Uterus (tissue), 4 donors: Measurements from ENCODE around the gene KATNIP. TPM values are rescaled to one million over a fixed set of nuclear protein-coding genes. Genes with fewer than 3 reads are reported as not detected.

ENCODE experiments used
- DNase-seq, 2 donors: peaks; one replicate each; pipeline ENCODE4 v3.0.0-alpha.2; 2019 to 2020
- H3K27ac ChIP-seq, 2 donors: fragments of 200-600 bp; sonication (generic); 1 replicate in 1 of 2; 2 replicates in 1 of 2; pipeline ENCODE4 v1.5.1; 2016 to 2018
- H3K27me3 ChIP-seq, 2 donors: fragments of 200-600 bp; sonication (generic); one replicate each; pipeline ENCODE4 v1.5.1; 2018 to 2019; ENCODE audit warnings: control low read depth in 1 of 2
- H3K36me3 ChIP-seq, 2 donors: fragments of 200-600 bp; sonication (generic); one replicate each; pipeline ENCODE4 v1.5.1; 2019; ENCODE audit warnings: control low read depth in 1 of 2
- H3K4me1 ChIP-seq, 2 donors: fragments of 200-600 bp; sonication (generic); one replicate each; pipeline ENCODE4 v1.5.1; 2018 to 2019; ENCODE audit warnings: control low read depth in 1 of 2
- H3K4me3 ChIP-seq, 2 donors: fragments of 200-600 bp; sonication (generic); 1 replicate in 1 of 2; 2 replicates in 1 of 2; pipeline ENCODE4 v1.5.1; 2018 to 2019; ENCODE audit warnings: mild to moderate bottlenecking in 1 of 2
- H3K9me3 ChIP-seq, 2 donors: fragments of 200-600 bp; sonication (generic); one replicate each; pipeline ENCODE4 v1.5.1; 2019; ENCODE audit warnings: control low read depth in 1 of 2
- POLR2A ChIP-seq, 2 donors: fragments of 450-650 bp; IDR thresholded peaks; one replicate each; pipeline ENCODE4 v1.6.1; 2016; ENCODE audit warnings: antibody characterized with exemption in 2 of 2, mild to moderate bottlenecking in 1 of 2, moderate library complexity in 1 of 2
- intact Hi-C: fragments of 100-400 bp; cut with DNase I; formaldehyde crosslinking; loops from one replicate; pipeline ENCODE4 v1.15.1; 2023; ENCODE audit warnings: low total_unique reads
- total RNA-seq, 4 donors: library from RNA; depleted of rRNA in 3 of 4; stranded (reverse); fragments of >200 nt in 3 of 4; gene quantifications; one replicate each; pipeline versions ENCODE4 v1.1.0 to v1.2.4, GENCODE V29; 2014 to 2023
- TF ChIP-seq, protein P1 (sequence below), 4 experiments: fragments of 200-600 bp in 2 of 4; fragments of 450-650 bp in 2 of 4; sonication (generic) in 2 of 4; IDR thresholded peaks; one replicate each; pipeline ENCODE4 v1.5.1; 2016 to 2019; ENCODE audit warnings: antibody characterized with exemption in 4 of 4, mild to moderate bottlenecking in 2 of 4, moderate library complexity in 1 of 4
- donor health status: DM: yes; HTN: yes; CAD: no.

The KATNIP gene
- total RNA-seq, 4 donors from 2014 or later, result 12.1 to 42.6 (median 23.7) TPM

GRCh38 chr16:27534256-27534655, 15.7 kb upstream of the KATNIP start:
- H3K4me3 ChIP-seq, result no peak overlapping the region
- no peak overlapping the region for H3K27ac ChIP-seq
- no peaks in the 10 kb centered on the region for H3K36me3 ChIP-seq
- H3K27me3 ChIP-seq, result no peaks in the 10 kb centered on the region
- no peaks in the 10 kb centered on the region for H3K4me1 ChIP-seq
- no peaks in the 10 kb centered on the region for H3K9me3 ChIP-seq
- no peak for TF ChIP-seq POLR2A (IDR thresholded peaks at IDR 0.05)
- TF ChIP-seq, protein P1, sequence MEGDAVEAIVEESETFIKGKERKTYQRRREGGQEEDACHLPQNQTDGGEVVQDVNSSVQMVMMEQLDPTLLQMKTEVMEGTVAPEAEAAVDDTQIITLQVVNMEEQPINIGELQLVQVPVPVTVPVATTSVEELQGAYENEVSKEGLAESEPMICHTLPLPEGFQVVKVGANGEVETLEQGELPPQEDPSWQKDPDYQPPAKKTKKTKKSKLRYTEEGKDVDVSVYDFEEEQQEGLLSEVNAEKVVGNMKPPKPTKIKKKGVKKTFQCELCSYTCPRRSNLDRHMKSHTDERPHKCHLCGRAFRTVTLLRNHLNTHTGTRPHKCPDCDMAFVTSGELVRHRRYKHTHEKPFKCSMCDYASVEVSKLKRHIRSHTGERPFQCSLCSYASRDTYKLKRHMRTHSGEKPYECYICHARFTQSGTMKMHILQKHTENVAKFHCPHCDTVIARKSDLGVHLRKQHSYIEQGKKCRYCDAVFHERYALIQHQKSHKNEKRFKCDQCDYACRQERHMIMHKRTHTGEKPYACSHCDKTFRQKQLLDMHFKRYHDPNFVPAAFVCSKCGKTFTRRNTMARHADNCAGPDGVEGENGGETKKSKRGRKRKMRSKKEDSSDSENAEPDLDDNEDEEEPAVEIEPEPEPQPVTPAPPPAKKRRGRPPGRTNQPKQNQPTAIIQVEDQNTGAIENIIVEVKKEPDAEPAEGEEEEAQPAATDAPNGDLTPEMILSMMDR (IDR thresholded peaks at IDR 0.05), result no peak
- intact Hi-C loops, result no loop called here
- no peak for DNase-seq

- Histone ChIP-seq H3K27ac (no peak overlapping the region), H3K9me3 (no peaks in the 10 kb centered on the region), H3K4me3 (no peak overlapping the region), H3K27me3 (no peaks in the 10 kb centered on the region), H3K4me1 (no peaks in the 10 kb centered on the region), H3K36me3 (no peaks in the 10 kb centered on the region)
- intact Hi-C loops, result no loop called here
- no peak for TF ChIP-seq POLR2A (IDR thresholded peaks at IDR 0.05)
- TF ChIP-seq, protein P1 (IDR thresholded peaks at IDR 0.05), result no peak
- no peak for DNase-seq
These were observed 11.4 kb upstream of the KATNIP start for GRCh38 chr16:27538528-27538927.

DNA sequence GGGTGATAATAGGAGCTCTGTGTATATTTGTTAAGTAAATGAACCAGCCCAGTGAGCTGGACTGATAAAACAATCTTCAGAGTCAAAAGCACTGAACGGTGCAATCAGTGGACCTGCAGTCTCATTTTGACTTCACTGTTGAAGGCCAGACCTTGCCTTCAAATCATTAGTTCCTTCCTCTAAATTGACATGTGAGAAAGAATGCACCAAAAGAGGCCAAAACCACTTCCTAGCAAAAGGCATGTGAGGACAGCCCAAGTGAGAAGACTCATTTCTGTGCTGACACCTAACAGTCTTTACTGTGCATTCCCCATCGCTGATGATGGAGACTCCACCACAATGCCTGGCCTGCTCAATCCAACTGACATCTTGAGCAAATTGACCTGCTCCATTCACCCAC, 10.8 kb upstream of the KATNIP start:
- no peak for DNase-seq
- Histone ChIP-seq H3K4me3 (no peak overlapping the region), H3K4me1 (no peaks in the 10 kb centered on the region), H3K27me3 (no peaks in the 10 kb centered on the region), H3K27ac (no peak overlapping the region), H3K36me3 (no peaks in the 10 kb centered on the region), H3K9me3 (no peaks in the 10 kb centered on the region)
- intact Hi-C loops, result no loop called here
- no peak for TF ChIP-seq POLR2A (IDR thresholded peaks at IDR 0.05)
- TF ChIP-seq, protein P1 (IDR thresholded peaks at IDR 0.05), result no peak

- no peak for TF ChIP-seq POLR2A (IDR thresholded peaks at IDR 0.05)
- TF ChIP-seq, protein P1 (IDR thresholded peaks at IDR 0.05), result no peak
- intact Hi-C loops, result no loop called here
- Histone ChIP-seq H3K27ac (no peak overlapping the region), H3K4me3 (no peak overlapping the region), H3K9me3 (no peaks in the 10 kb centered on the region), H3K27me3 (no peaks in the 10 kb centered on the region), H3K4me1 (no peaks in the 10 kb centered on the region), H3K36me3 (no peaks in the 10 kb centered on the region)
- no peak for DNase-seq
These were observed 10.3 kb upstream of the KATNIP start for GRCh38 chr16:27539636-27540035.

GRCh38 chr16:27543801-27544200, 6.1 kb upstream of the KATNIP start:
- Histone ChIP-seq H3K27ac (no peak overlapping the region), H3K27me3 (no peaks in the 10 kb centered on the region), H3K9me3 (no peaks in the 10 kb centered on the region), H3K4me1 (peaks cover 3 to 15% of the 10 kb centered on the region in 2 donors), H3K36me3 (no peaks in the 10 kb centered on the region), H3K4me3 (no peak overlapping the region)
- TF ChIP-seq POLR2A (IDR thresholded peaks at IDR 0.05), result no peak
- TF ChIP-seq, protein P1 (IDR thresholded peaks at IDR 0.05), result no peak
- no peak for DNase-seq
- intact Hi-C loops, result no loop called here
